Activated CD4-positive, CD25-positive, alpha-beta regulatory T cell (primary cell): ENCODE results near the gene PLPP2.

Experiments
- DNase-seq, 4 experiments: peaks; one replicate each; lab custom pipeline; 2025; lab: John Stamatoyannopoulos, UW

Gene PLPP2

GRCh38 chr19:315811-316210 is 24.6 kb upstream of the PLPP2 start:
- no peak for DNase-seq

- no peak for DNase-seq
These were observed 23.0 kb upstream of the PLPP2 start for GRCh38 chr19:313988-314815.

GRCh38 chr19:313169-313987 is 22.2 kb upstream of the PLPP2 start:
- DNase-seq, result no peak

GRCh38 chr19:311813-312261 is 20.6 kb upstream of the PLPP2 start:
- no peak for DNase-seq

GRCh38 chr19:310781-311496 is 19.7 kb upstream of the PLPP2 start:
- no peak for DNase-seq

- no peak for DNase-seq
These were observed 19.0 kb upstream of the PLPP2 start for GRCh38 chr19:310141-310651.

DNA sequence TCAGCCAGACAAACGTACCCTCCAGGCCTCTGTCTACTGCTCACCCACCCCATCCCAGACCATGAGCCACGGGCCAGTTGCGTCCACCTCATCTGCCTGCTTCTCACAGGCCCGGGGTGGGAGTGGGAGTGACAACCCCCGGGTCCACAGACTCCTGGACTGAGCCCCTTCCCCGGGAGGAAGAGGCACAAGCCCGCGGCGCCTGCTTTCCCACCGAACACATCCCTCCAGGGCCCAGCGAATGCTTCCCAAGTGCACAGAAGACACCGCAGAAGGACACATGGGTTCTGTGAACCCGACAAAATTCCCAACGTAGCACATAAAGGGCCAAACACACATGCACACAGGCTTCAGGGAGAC is 18.0 kb upstream of the PLPP2 start:
- DNase-seq, result no peak

DNA sequence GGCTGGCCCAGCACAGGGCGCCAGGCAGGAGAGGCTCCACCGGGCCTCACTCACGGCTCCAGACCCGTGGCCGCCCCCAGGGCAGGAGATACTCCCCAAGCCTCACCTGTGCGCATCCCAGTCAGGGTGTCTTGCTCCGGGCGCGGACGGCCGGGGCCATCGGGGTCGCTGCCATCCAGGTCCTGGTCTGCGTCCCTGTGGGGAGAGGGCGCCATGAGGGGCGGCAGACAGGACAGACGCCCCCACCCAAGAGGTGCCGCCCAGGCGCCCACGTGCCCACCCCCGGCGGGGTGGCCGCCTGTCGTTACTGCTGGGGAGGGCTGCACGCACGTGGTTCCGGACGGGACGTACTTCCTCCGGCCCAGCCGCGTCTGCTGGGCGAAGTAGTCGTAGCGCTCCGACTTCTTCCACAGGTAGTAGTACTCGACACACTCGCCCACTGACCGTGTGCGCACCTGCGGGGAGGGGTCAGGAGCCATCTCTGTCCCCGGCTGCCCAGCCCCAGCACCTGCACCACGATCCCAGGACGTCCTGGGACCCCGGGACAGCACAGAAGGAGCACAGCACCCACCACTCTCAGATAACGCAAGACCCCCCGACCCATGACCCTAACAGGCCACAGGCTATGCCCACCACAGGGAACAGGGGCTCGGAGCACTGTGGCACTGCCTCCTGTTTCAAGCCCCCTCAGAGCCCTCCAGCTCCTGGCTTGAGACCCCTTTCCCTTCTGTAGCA is 17.4 kb upstream of the PLPP2 start:
- DNase-seq, result no peak

DNA sequence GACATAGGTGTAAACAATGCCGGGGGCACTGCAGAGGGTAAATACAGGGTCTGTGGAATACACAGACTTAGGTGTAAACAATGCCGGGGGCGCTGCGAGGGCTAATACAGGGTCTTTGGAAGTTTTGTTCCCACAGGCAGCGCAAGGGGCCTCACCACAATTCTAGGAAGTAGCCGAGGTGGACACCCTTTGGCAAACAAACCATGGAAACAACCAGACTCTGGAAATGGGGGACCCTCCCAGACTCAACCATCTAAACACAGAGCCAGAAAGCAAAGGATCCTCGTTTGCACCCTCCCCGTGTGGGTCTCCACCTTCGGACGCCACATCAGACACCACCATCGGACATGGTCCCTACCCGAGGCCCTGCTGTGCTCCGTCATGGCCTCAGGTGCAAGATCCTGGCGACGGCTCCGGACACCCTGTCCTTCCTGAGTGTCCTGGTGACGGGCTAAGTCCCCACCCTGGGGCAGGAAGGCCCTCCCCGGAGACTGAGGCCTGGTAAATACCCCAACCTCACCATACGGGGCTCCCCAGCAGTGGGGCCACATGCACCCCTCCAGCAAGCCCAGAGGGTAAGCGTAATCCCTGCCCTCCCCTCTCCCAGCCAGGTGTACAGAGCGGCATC is 16.7 kb upstream of the PLPP2 start:
- no peak for DNase-seq

DNA sequence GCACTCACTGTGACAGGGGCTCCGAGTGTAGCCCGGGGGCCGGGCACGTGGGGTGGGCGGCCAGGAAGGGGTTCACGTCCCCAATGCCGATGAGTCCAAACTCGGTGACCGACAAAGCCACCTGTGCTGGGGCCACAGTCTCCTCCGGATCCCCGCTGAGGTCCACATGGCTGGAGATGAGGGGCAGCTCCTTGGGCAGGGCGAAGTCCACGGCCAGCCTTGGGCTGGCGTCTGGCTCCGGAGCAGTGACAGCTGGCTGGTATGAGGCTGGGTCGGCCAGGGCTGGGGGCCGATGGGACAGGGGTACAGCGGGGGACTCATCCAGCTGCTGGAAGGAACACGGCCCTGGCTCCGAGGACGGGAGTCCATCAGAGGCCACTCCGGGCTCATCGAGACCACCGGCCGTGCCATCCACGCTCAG is 15.9 kb upstream of the PLPP2 start:
- DNase-seq, result no peak

- no peak for DNase-seq
These were observed 15.1 kb upstream of the PLPP2 start for GRCh38 chr19:306151-306900.

- no peak for DNase-seq
These were observed 14.3 kb upstream of the PLPP2 start for GRCh38 chr19:305240-306150.

DNA sequence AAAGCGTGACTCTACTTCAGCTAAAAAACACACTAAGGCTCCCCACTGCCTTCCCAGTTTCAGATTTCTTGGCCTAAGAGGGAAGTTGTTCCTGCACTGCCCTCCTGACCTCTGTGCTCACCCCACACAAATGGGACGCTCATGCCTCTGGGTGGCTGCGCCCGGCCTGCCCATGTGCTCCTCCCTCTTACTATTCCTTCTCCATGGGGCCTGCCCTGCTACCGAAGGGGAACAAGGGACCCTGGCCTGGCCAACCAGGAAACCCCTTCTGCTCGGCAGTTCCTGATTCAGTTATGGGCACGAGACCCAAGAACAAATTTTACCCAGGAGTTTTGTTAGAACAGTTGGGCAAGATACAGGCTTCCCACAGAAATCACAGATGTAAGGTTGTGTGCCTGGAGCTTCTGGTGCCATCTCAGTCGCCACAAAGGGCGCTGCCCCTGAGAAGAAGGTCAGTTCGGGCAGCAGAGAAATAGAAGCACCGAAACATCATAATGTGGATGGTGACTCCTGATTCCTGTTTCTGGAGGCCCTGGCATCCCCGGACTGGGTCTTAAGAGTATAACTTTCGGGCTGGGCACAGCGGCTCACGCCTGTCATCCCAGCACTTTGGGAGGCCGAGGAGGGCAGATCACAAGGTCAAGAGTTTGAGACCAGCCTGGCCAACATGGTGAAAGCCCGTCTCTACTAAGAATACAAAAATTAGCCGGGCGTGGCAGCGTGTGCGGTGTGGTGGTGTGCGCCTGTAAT is 5.4 kb upstream of the PLPP2 start:
- DNase-seq, result no peak

DNA sequence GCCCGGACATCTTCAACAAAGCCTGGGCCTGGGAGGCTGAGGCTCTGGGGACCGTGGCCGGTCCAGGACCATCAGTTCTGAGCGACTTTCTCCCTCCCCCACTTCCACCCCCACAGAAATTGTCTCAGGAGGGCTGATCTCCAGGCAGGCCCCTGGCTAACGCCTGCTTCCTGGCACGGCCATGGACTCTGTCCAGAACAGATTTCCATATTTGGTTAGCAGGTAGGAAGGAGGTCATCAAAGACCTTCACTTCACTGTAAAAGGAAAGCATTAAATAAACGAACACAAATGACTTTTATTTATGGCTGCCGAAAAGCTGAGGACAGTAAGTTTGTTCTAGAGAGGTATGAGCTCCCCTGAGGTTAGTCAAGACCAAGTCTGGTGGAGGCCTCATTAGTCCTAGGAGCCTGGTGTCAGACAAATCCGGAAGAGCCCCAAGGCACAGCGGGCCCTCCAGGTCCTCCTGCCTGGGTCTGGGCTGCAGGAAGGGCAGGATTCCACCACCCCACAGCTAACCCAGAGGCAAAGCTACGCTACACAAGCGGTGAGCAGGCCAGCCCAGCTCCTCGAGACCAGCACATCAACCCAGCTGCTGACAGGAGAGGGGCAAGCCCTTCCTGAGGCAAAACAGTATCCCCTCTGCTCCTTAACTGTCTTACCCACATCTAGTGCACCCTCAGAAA is 4.6 kb upstream of the PLPP2 start:
- DNase-seq, result no peak

- DNase-seq, result peak; percentile 13 to 24 (median 16)
These were observed 3.9 kb upstream of the PLPP2 start for GRCh38 chr19:294946-295686.

GRCh38 chr19:294341-294945 is 3.2 kb upstream of the PLPP2 start:
- DNase-seq, result no peak
